Ishikawa (cell line): ENCODE data around the gene BPTF.

Experiments used
- CEBPB ChIP-seq: IDR thresholded peaks from 2 replicates; pipeline ENCODE4 v1.6.1; 2012
- CREB1 ChIP-seq: IDR thresholded peaks from 2 replicates; pipeline ENCODE4 v1.6.1; 2012; ENCODE audit warnings: low read depth
- EP300 ChIP-seq: IDR thresholded peaks from 2 replicates; pipeline ENCODE4 v1.6.1; 2012; ENCODE audit warnings: borderline replicate concordance
- FOXM1 ChIP-seq: IDR thresholded peaks from 2 replicates; pipeline ENCODE4 v1.6.1; 2012; ENCODE audit warnings: low read depth, borderline replicate concordance
- NFIC ChIP-seq: IDR thresholded peaks from 2 replicates; pipeline ENCODE4 v1.6.1; 2012
- RAD21 ChIP-seq: IDR thresholded peaks from 2 replicates; pipeline ENCODE4 v1.6.1; 2012; ENCODE audit warnings: low read depth
- TCF12 ChIP-seq: IDR thresholded peaks from 2 replicates; pipeline ENCODE4 v1.6.1; 2012; ENCODE audit warnings: low read depth
- YY1 ChIP-seq: IDR thresholded peaks from 2 replicates; pipeline ENCODE4 v1.6.1; 2012; ENCODE audit warnings: low read depth
- TF ChIP-seq, protein P1 (sequence below): IDR thresholded peaks from 2 replicates; pipeline ENCODE4 v1.6.1; 2012; ENCODE audit warnings: low read depth, mild to moderate bottlenecking

DNA sequence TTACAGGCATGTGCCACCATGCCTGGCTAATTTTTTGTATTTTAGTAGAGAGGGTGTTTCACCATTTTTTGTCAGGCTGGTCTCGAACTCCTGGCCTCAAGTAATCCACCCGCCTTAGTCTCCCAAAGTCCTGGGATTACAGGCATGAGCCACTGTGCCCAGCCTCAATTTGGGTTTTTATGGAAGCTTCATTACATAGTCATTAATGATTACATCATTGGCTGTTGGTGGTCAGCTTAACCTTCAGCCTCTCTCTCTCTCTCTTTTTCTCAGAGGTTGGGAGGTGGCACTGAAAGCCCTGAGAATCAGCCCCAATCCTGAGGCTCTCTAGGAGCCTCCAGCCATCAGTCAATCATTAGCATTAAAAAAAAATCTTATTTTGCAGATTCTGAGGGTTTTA is 125.6 kb downstream of the BPTF start:
- TF ChIP-seq EP300 = no peak
- TF ChIP-seq, protein P1, sequence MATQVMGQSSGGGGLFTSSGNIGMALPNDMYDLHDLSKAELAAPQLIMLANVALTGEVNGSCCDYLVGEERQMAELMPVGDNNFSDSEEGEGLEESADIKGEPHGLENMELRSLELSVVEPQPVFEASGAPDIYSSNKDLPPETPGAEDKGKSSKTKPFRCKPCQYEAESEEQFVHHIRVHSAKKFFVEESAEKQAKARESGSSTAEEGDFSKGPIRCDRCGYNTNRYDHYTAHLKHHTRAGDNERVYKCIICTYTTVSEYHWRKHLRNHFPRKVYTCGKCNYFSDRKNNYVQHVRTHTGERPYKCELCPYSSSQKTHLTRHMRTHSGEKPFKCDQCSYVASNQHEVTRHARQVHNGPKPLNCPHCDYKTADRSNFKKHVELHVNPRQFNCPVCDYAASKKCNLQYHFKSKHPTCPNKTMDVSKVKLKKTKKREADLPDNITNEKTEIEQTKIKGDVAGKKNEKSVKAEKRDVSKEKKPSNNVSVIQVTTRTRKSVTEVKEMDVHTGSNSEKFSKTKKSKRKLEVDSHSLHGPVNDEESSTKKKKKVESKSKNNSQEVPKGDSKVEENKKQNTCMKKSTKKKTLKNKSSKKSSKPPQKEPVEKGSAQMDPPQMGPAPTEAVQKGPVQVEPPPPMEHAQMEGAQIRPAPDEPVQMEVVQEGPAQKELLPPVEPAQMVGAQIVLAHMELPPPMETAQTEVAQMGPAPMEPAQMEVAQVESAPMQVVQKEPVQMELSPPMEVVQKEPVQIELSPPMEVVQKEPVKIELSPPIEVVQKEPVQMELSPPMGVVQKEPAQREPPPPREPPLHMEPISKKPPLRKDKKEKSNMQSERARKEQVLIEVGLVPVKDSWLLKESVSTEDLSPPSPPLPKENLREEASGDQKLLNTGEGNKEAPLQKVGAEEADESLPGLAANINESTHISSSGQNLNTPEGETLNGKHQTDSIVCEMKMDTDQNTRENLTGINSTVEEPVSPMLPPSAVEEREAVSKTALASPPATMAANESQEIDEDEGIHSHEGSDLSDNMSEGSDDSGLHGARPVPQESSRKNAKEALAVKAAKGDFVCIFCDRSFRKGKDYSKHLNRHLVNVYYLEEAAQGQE = no peak
- TF ChIP-seq TCF12 = no peak
- TF ChIP-seq YY1 = no peak
- no peak for TF ChIP-seq RAD21
- TF ChIP-seq CREB1 = no peak
- no peak for TF ChIP-seq CEBPB
- TF ChIP-seq NFIC = no peak
- TF ChIP-seq FOXM1 = no peak
